Measurements from ENCODE around the gene KDM2A.

KDM2A gene

GRCh38 chr11:67273260-67273990 is 154.4 kb downstream of the KDM2A start:
- DNase-seq (ENCODE audit: low spot score) = peak; percentile 56

DNA sequence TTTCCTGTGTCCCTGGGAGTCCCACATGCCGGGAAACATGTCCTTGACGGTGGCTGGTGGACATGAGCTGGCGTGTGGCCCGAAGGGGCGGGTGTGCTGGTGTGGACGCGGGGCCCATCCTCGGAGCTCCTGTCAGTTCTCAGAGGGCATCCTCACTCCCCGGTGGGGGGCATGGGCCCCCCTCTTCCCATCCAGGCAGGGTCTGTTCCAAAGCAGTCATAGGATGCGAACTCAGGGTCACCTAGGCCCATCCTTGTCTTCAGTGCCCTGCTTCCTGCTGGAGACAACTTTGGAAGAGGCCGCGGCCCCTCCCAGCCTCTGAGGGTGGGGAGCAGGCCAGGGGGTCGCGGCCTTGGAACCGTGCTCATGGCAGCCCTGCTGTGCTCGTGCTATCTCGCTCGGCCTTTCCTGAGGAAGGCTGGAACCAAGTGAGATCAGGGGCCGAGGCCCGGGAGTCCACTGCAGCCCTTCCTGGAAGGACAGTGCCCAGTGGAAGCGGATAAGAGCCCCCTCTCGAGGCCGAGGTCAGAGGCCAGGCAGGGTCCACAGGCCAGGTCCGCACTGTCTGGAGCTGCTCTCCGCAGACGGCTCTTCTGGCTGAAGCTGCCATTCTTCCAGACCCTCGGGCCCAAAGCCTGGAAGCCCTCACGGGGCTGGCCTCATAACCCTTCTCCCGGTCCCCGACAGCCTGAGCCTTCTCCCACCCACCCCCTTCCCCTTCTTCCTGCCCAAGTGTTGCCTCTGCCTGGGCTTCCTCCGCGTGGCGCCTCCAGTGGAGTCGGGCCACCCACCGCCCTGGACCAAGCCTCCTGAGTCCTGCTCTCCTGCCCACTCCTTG is 155.9 kb downstream of the KDM2A start:
- DNase-seq (ENCODE audit: low spot score) = no peak

DNA sequence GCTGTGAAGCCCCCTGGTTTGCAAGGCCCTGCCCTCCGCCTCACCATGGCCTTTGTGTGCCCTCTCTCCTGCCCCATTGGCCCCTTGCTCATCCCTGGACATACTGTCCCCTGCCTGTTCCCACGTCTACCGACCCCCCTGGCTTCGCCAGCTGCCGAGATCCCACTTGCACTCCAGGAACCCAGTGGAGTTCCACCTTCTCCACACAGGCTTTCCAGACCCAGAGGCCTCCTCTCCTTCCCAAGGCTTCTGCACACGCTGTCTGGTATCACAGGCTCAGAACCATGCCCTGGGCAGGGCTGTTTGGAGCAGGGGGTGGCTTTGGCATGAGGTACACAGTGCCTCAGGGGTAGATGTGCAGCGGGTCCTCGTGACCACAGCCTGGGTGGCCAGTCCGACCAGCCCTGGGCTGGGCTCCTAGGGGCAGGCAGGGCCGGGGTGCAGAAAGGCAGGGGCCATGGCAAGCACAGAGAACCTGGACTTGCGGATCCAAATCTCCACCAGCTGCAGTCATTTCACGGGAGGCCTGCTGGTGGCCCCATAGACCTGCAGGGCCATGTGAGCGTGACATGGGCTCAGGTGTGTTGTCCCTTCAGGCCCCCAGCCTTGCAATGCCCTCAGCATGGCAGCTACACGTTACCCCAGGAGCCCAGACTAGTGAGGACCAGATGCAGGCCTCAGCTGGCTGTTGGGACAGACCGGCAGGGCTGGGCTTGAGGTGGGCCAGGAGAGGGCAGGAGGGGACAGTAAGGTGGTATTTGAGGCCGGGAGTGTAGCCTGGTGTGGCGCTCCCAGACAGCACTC is 156.7 kb downstream of the KDM2A start:
- DNase-seq (ENCODE audit: low spot score) = no peak

GRCh38 chr11:67276781-67277230 is 157.7 kb downstream of the KDM2A start:
- peak; percentile 83 for DNase-seq (ENCODE audit: low spot score)

DNA sequence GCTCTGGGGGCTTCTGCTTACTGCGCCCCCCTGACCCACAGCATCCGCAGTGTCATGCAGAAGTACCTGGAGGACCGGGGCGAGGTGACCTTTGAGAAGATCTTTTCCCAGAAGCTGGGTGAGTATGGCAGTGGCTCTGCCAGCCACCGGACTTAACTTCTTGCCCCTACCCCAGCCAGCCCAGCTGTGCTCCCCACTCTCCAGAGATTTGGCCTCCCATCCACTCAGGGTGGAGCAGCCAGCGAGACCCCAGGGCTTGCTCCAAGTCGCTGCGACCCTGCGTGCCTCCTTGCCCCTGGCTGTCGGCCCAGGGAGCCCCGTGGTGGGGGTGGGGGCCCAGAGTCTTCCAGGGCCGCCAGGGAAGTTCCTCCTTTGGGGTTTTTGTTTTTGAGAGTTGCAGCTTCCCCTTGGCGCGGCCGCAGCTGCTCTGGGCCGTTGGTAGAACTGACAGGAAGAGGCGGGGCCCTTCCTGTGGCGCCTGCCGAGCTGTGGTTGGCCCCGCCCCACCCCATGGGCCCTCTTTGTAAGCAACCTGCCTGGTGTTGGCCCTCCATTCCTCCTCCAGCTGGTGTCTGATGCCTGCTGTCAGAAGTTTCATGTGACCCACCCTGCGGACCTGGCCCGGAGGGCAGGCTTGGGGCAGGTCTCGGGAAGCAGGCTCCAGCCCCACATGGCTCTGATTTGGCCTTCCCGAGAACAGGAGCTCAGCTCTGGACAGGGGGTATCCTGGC is 158.3 kb downstream of the KDM2A start:
- DNase-seq (ENCODE audit: low spot score) = peak; percentile 97

- no peak for DNase-seq (ENCODE audit: low spot score)
Measured at GRCh38 chr11:67278135-67278938, 159.3 kb downstream of the KDM2A start.

DNA sequence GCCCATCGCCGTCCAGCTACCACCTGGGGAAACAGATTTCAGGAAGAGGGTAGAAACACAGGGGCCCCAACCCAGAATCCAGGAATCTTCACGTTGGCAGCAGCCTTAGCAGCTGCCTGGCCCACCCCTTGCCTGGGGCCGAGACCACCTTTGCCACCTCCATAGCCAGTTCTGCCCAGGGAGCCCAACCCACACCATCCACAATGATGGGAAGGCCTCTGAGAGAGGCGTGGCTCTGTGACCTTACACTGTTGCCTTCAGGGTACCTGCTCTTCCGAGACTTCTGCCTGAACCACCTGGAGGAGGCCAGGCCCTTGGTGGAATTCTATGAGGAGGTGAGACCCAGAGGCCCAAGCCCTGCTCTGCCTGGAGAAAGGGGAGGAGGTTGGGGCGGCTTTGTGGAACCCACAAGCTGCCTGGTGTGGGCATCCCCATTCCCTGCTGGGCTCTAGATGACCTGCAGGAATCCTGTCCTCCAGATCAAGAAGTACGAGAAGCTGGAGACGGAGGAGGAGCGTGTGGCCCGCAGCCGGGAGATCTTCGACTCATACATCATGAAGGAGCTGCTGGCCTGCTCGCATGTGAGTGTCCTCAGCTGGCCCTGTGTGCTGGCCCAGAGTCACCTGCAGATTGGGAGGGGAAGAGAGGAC is 160.0 kb downstream of the KDM2A start:
- DNase-seq (ENCODE audit: low spot score) = no peak

- DNase-seq (ENCODE audit: low spot score) = no peak
Measured at GRCh38 chr11:67279589-67280340, 160.7 kb downstream of the KDM2A start.

- DNase-seq (ENCODE audit: low spot score) = no peak
Measured at GRCh38 chr11:67280341-67280787, 161.3 kb downstream of the KDM2A start.

DNA sequence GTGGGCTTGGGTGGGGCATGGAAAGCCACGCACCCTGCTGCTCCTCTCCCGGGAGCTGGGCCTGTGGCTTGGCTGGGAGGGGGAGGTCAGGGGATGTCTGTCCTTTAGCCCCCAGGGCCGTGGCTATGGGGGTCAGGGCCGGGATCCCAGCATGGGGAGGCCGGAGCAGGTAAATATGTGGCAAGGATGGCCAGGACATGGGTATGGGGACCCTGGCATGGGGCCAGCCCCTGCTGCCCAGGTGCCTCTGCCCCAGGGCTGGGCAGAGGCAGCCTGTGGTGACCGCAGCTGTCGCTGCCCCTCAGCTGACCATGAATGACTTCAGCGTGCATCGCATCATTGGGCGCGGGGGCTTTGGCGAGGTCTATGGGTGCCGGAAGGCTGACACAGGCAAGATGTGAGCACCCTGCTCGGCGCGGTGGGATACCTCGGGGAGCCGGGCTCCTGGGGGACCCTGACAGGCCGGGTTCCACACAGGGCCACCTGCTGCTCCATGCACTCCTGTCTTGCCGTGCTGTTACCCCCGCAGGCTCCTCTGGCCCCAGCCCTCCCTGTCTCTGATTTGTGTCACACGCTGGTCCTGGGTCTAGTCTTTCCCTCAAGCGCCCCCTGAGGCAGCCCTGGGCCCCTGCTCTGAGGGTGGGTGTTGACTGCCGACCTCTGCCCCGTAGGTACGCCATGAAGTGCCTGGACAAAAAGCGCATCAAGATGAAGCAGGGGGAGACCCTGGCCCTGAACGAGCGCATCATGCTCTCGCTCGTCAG is 161.9 kb downstream of the KDM2A start:
- no peak for DNase-seq (ENCODE audit: low spot score)

DNA sequence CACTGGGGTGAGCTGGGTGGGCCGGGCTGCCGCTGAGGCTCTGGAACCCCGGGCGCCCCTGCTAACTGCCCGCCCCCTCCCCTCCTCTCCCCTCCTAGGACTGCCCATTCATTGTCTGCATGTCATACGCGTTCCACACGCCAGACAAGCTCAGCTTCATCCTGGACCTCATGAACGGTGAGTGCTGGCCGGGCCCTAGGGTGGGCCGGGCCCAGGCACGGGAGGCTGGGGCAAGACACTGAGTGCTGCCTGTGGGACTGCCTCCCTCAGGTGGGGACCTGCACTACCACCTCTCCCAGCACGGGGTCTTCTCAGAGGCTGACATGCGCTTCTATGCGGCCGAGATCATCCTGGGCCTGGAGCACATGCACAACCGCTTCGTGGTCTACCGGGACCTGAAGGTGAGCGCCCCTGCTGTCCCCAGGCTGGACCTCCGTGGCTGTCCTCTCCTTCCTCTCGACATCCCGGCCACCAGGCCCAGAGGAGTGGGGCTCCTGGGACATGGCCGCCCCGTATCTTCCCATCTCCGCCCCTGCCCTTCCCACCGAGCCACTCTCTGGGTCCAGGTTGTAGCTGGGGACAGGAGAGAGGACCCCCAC is 162.6 kb downstream of the KDM2A start:
- DNase-seq (ENCODE audit: low spot score) = no peak

- no peak for DNase-seq (ENCODE audit: low spot score)
Measured at GRCh38 chr11:67282155-67282875, 163.3 kb downstream of the KDM2A start.

DNA sequence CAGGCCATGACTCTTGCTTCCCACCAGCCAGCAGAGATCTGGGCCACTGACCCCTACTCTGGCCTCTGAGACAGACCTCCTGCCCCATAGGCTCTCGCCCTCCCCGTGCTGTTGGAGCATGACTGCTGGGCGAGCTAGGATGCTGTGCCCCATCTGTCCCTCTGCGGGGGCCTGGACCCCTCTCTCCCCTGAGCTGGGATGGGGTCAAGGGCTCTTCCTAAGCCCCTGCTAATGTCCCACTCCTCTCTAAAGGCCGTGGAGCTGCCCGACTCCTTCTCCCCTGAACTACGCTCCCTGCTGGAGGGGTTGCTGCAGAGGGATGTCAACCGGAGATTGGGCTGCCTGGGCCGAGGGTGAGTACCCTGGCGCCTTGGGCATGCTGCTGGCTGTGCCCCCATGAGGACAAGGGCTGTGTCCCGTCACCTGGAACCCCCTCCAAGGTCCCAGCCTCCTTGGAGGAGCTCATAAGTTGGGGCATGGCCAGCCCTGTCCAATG is 163.9 kb downstream of the KDM2A start:
- DNase-seq (ENCODE audit: low spot score) = no peak

DNA sequence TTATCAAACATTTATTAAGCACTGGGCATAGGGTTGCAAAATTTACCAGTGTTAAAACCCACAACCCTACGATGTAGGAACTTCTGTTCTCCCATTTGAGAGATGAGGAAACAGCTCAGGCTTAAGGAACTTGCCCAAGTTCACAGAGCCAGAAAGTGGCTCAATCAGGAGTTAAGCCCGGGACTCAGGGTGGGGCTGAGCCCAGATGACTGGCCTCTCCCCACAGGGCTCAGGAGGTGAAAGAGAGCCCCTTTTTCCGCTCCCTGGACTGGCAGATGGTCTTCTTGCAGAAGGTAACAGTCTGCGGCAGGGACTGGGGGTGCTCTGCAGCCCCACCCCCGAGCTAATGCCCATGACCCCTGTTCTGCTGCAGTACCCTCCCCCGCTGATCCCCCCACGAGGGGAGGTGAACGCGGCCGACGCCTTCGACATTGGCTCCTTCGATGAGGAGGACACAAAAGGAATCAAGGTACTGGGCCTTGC is 164.5 kb downstream of the KDM2A start:
- DNase-seq (ENCODE audit: low spot score) = no peak

DNA sequence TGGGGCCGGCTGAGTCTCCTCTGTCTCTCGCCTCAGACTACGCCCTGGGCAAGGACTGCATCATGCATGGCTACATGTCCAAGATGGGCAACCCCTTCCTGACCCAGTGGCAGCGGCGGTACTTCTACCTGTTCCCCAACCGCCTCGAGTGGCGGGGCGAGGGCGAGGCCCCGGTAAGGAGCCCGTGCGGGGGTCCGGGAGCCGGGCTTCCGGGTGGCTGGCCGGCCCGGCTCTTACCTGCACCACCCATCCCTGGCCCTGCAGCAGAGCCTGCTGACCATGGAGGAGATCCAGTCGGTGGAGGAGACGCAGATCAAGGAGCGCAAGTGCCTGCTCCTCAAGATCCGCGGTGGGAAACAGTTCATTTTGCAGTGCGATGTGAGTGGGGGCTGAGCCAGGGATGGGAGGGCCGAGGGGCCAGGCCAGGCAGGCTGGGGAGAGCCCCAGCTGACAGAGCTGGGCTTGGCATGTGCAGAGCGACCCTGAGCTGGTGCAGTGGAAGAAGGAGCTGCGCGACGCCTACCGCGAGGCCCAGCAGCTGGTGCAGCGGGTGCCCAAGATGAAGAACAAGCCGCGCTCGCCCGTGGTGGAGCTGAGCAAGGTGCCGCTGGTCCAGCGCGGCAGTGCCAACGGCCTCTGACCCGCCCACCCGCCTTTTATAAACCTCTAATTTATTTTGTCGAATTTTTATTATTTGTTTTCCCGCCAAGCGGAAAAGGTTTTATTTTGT is 165.9 kb downstream of the KDM2A start:
- DNase-seq (ENCODE audit: low spot score) = no peak

Data from NAMALWA (cell line).